Femur (tissue), 1 donor: Measurements from ENCODE around the gene CEACAM7.

Experiments used
- DNase-seq: peaks from one replicate; pipeline ENCODE4 v3.0.0-alpha.2; 2017

CEACAM7 gene

DNA sequence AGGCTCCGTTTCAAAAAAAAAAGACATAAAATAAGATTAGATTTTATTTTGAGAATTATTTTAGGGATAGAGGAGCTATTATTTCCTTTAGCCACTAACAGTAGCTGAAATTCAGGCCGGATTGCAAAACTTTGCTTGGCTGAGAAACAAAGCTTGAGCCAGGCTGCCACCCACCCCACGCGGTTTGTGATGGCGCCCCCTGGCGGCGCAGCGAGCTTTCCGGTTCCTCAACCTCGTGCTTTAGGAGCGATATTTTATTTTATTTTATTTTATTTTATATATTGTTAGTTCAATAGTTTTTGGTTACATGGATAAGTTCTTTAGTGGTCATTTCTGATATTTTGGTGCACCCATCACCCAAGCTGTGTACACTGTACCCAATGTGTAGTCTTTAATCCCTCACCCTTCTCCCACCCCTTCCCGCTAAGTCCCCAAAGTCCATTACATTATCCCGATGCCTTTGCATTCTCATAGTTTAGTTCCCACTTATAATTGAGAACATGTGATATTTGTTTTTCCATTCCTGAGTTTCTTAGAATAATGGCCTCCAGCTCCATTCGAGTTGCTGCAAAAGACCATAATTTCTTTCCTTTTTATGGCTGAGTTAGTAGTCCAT lies 41.4 kb downstream of the CEACAM7 start:
- no peak for DNase-seq

DNA sequence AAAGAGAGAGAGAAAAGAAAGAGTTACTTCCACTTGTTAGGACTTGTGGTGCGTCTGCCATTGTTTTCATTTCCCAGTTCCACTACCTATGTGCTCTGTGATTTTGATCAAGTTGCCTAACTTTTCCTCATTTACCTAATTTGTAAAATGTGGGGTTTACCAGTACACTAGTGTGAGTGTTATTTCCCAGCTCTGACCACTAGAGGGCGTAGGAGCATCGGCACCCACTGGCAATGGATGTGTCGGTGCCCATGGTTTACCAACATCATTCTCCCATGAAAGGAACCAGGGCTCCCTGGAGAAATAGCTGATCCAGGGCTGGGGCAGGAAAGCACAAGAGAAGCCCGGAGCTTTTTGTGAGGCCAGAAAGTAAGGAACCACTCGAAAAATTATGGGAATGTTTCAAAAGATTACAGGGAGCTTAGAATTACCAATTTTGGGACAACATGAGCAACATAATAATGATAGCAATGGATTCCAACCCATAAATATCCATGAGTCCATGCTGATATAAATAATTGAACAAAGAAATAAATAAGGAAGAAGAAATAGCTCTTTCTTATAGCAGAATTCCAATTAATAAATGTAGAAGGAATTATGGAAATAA lies 46.1 kb downstream of the CEACAM7 start:
- DNase-seq: no peak

DNA sequence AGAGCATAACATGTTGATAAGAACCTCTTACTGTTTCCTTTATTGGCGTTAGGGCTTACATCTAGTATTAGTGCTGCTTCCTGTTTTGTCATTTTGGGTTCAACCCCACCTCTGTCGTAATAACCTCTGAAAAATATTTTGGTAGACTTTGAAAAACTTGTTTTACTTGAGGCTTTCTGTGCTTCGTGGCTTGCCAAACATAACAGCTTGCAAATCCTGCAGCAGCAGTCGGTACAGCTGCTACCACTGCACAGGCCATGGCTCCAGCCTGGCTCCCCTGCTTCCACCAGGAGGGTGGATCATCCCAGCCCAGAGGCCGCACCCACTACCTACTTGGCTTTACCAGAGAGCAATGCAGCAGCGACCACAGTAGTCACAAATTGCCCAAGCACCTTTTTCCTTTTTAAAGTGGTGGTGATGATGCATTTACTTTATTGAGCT lies 49.4 kb downstream of the CEACAM7 start:
- no peak for DNase-seq

DNA sequence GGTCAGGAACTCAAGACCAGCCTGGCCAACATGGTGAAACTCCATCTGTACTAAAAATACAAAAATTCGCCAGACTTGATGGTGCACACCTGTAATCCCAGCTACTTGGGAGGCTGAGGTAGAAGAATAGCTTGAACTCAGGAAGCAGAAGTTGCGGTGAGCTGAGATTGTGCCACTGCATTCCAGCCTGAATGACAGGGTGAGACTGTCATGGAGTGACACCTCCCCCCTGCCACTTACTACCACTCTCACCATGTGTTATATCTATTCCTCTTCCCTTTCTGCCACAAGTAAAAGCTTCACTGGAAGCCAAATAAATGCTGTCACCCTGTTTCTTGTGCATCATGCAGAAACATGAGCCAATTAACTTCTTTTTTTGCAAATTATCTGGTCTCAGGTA lies 50.6 kb downstream of the CEACAM7 start:
- DNase-seq: no peak

DNA sequence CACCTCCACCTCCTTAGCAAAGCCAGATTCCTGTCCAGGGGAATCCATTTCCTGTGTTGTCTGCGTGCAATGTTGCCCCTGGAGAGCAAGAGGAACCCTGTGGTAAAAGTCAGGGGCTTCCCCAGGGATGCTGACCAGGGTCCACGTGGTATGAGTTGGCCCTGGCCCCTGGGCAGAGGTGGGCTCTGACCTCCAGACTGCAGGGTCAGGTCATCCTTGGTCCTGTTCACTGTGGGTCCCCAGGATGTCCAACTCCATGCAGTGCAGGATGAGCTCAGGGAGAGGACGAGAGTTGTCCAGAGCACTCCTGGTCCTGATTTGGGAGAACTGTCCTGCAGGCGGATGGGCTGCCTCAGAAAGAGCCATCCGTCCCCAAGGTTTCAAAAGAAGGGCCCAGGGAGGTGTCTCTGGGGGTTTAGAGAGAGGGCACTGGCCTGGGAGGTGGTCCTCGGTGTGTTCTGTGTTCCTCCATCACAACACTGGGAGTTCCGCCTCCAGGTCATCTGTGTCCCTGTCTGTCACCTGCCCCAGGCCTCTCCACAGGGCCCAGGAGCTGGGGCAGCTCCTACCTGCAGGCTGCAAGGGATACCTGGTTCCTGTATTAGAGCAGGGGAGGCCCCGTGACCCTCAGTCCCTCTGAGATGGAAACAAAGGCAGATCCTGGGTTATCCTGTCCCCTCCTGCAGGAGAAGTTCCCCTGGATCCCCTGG lies 59.9 kb downstream of the CEACAM7 start:
- no peak for DNase-seq

DNA sequence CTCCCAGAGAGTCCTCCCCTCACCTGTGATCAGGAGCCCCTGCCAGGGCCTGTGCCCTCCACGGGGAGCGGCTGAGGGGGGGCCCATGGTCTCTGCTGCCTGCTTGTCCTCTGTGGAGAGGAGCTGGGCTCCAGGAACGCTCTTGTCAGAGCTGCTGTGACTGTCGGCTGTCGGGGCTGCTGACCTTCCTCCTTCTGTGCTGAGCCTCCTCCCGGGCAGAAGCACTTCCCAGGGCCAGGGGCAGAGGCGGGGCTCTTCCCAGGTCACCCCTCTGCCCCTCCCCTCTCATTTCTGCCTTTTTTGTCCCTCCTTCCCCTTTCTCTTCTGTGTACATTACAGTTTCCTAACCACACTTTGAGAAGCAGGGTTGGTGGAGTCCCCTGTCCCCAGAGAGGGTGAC lies 61.2 kb downstream of the CEACAM7 start, which contains the start of gene CEACAM4:
TSS of gene CEACAM4 (minus strand) at position 198 of the 400 bp plus-strand sequence. CDS start at position 87, 111 bp downstream.
- no peak for DNase-seq

DNA sequence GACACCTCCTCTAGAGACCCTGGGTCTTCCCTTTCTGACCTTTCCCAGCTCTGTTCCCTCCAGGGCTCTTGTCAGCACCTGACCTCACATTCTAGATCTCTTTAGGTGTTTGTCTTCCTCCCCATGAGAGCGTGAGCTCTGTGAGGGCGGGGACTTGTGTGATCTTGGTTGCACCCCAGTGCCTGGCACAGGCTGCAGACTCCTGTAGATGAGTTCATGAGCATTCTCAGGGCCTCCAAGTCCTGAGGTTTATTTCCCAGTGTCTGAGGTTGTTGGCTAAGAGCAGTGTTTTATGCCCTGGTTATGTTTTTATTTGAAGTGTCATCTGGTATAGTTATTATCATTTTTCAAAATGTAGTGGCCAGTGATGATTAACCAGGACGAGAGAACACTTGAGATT lies 61.8 kb downstream of the CEACAM7 start:
- no peak for DNase-seq

DNA sequence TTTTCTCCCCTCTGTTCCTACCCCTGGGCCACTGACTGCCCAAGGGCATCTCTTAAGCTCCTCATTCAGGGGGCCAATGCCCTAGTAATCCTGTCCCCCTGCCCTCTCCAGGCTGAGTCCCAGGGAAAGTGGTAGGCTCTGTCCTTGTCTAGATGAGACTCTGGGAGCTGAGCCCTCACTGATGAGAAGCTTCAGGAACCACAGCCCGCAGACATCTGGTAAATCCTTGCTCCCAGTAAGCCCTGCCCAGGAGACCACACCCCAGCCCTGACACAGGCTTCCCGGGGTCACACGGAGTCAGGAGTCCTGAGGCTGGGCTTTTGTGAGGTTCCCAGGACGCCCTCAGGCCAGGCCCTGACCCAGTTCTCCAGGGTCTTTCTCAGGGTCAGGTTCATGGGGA lies 63.1 kb downstream of the CEACAM7 start:
- DNase-seq: no peak

DNA sequence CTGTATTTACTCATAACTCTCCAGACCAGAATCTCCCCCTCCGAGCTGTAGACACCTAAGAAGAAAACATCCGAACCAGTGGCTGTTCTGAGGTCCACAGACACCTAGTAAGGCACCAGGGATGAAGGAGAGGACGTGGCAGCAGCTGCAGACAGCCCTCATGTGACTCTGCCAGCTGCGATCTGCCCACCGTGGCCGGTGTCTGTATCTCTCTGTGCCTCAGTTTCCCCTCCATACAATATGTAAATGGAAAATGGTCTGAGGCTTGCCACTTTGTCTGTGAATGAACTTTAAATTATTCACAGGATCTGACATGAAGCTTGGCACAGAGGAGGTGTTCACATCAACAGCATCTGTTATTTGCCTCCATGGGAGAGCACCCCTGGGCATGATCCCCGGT lies 63.6 kb downstream of the CEACAM7 start:
- no peak for DNase-seq

DNA sequence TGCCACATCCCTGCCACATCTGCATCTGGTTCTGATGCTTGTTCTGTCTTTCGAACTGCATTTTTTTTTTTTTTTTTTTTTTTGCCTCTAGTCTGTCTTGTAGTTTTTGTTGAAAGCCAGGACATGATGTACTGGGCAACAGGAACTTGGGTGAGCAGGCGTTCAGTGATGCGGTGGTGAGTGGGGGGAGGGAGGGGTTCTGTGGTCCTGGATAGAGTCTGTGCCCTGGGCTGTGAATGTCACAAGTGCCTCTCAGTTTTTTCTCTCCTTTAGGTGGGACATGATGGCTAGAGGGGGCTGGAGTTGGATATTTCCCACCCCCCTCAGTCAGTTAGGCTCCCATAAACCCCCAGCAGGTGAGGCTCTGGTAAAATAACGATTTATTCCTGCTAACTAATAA lies 64.7 kb downstream of the CEACAM7 start:
- no peak for DNase-seq
